ENCODE results near the gene CYB561D1. TPM values are rescaled to one million over a fixed set of nuclear protein-coding genes. Genes with fewer than 3 reads are reported as not detected.

The CYB561D1 gene
- total and polyA plus RNA-seq, 9 of the 15 experiments (the other 6 are each of a cell fraction or from before 2014, with no cell fraction given), result 0.71 to 7.2 (median 3.5) TPM

DNA sequence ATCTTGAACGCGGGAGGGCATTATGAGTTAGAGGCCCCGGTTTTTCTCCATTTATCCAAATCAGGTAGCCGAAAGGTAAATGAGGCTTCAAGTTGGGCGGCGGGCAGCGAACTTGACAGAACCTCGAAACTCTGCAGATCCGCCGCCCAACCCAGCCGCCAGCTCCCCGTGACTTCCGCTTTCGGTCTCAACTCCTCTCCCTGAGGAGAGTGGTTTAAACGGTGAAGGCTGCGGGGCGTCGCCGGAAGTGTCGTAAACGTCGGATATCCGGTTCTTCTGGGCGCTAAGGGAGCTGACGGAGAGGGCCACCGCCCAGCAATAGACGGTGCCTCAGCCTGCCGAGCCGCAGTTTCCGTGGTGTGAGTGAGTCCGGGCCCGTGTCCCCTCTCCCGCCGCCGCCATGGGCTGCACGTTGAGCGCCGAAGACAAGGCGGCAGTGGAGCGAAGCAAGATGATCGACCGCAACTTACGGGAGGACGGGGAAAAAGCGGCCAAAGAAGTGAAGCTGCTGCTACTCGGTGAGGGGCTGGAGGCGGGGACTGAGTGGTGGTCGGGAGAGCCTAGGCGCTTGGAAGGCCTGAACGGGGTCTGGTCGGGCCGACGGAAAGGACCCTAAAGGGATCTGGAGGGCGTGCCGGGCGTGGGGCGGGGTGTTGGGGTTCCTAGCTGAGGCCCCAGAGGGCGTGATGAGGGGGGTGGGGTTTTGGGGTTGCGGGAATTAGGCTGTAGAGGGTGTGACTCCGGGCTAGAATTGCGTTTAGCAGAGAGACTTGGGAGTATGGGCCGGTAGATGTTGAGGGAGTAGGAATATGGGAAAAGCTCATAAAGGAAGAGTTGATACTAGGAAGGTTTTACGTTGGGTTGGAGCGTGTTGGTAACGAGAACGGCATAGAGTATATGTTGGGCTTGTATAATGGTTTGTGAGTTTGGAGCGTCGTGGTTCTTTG, 54.7 kb downstream of the CYB561D1 start, which contains the start of gene GNAI3 (continued):
- TF ChIP-seq FOXM1 (IDR thresholded peaks at IDR 0.05; ENCODE audit: low read depth) (peak; percentile 64; the same call in 1 of the 2 replicates), FOXM1 (CRISPR knock-in tag; IDR thresholded peaks at IDR 0.05; ENCODE audit: low read depth) (no peak), SETDB1 (IDR thresholded peaks at IDR 0.05; ENCODE audit: low read length) (no peak), ZFX (CRISPR knock-in tag; IDR thresholded peaks at IDR 0.05) (peak; percentile 83), KDM2B (CRISPR knock-in tag; IDR thresholded peaks at IDR 0.05) (no peak), ARHGAP35 (IDR thresholded peaks at IDR 0.05; ENCODE audit: partially characterized antibody) (no peak), KDM4B (IDR thresholded peaks at IDR 0.05; ENCODE audit: borderline replicate concordance in 2 of 2, low read depth in 1 of 2) (peak in 1 of 2 experiments; percentile 90; a peak in 2 of 4 replicates)
- TF ChIP-seq, protein P1, sequence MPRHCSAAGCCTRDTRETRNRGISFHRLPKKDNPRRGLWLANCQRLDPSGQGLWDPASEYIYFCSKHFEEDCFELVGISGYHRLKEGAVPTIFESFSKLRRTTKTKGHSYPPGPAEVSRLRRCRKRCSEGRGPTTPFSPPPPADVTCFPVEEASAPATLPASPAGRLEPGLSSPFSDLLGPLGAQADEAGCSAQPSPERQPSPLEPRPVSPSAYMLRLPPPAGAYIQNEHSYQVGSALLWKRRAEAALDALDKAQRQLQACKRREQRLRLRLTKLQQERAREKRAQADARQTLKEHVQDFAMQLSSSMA (CRISPR knock-in tag; IDR thresholded peaks at IDR 0.05), result 0 out of 2 replicates have a peak, but pooled peaks have one; percentile 78
- TF ChIP-seq, protein P2, sequence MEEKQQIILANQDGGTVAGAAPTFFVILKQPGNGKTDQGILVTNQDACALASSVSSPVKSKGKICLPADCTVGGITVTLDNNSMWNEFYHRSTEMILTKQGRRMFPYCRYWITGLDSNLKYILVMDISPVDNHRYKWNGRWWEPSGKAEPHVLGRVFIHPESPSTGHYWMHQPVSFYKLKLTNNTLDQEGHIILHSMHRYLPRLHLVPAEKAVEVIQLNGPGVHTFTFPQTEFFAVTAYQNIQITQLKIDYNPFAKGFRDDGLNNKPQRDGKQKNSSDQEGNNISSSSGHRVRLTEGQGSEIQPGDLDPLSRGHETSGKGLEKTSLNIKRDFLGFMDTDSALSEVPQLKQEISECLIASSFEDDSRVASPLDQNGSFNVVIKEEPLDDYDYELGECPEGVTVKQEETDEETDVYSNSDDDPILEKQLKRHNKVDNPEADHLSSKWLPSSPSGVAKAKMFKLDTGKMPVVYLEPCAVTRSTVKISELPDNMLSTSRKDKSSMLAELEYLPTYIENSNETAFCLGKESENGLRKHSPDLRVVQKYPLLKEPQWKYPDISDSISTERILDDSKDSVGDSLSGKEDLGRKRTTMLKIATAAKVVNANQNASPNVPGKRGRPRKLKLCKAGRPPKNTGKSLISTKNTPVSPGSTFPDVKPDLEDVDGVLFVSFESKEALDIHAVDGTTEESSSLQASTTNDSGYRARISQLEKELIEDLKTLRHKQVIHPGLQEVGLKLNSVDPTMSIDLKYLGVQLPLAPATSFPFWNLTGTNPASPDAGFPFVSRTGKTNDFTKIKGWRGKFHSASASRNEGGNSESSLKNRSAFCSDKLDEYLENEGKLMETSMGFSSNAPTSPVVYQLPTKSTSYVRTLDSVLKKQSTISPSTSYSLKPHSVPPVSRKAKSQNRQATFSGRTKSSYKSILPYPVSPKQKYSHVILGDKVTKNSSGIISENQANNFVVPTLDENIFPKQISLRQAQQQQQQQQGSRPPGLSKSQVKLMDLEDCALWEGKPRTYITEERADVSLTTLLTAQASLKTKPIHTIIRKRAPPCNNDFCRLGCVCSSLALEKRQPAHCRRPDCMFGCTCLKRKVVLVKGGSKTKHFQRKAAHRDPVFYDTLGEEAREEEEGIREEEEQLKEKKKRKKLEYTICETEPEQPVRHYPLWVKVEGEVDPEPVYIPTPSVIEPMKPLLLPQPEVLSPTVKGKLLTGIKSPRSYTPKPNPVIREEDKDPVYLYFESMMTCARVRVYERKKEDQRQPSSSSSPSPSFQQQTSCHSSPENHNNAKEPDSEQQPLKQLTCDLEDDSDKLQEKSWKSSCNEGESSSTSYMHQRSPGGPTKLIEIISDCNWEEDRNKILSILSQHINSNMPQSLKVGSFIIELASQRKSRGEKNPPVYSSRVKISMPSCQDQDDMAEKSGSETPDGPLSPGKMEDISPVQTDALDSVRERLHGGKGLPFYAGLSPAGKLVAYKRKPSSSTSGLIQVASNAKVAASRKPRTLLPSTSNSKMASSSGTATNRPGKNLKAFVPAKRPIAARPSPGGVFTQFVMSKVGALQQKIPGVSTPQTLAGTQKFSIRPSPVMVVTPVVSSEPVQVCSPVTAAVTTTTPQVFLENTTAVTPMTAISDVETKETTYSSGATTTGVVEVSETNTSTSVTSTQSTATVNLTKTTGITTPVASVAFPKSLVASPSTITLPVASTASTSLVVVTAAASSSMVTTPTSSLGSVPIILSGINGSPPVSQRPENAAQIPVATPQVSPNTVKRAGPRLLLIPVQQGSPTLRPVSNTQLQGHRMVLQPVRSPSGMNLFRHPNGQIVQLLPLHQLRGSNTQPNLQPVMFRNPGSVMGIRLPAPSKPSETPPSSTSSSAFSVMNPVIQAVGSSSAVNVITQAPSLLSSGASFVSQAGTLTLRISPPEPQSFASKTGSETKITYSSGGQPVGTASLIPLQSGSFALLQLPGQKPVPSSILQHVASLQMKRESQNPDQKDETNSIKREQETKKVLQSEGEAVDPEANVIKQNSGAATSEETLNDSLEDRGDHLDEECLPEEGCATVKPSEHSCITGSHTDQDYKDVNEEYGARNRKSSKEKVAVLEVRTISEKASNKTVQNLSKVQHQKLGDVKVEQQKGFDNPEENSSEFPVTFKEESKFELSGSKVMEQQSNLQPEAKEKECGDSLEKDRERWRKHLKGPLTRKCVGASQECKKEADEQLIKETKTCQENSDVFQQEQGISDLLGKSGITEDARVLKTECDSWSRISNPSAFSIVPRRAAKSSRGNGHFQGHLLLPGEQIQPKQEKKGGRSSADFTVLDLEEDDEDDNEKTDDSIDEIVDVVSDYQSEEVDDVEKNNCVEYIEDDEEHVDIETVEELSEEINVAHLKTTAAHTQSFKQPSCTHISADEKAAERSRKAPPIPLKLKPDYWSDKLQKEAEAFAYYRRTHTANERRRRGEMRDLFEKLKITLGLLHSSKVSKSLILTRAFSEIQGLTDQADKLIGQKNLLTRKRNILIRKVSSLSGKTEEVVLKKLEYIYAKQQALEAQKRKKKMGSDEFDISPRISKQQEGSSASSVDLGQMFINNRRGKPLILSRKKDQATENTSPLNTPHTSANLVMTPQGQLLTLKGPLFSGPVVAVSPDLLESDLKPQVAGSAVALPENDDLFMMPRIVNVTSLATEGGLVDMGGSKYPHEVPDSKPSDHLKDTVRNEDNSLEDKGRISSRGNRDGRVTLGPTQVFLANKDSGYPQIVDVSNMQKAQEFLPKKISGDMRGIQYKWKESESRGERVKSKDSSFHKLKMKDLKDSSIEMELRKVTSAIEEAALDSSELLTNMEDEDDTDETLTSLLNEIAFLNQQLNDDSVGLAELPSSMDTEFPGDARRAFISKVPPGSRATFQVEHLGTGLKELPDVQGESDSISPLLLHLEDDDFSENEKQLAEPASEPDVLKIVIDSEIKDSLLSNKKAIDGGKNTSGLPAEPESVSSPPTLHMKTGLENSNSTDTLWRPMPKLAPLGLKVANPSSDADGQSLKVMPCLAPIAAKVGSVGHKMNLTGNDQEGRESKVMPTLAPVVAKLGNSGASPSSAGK (IDR thresholded peaks at IDR 0.05), result peak; percentile 11; the same call in 1 of the 2 replicates
- TF ChIP-seq, protein P3, sequence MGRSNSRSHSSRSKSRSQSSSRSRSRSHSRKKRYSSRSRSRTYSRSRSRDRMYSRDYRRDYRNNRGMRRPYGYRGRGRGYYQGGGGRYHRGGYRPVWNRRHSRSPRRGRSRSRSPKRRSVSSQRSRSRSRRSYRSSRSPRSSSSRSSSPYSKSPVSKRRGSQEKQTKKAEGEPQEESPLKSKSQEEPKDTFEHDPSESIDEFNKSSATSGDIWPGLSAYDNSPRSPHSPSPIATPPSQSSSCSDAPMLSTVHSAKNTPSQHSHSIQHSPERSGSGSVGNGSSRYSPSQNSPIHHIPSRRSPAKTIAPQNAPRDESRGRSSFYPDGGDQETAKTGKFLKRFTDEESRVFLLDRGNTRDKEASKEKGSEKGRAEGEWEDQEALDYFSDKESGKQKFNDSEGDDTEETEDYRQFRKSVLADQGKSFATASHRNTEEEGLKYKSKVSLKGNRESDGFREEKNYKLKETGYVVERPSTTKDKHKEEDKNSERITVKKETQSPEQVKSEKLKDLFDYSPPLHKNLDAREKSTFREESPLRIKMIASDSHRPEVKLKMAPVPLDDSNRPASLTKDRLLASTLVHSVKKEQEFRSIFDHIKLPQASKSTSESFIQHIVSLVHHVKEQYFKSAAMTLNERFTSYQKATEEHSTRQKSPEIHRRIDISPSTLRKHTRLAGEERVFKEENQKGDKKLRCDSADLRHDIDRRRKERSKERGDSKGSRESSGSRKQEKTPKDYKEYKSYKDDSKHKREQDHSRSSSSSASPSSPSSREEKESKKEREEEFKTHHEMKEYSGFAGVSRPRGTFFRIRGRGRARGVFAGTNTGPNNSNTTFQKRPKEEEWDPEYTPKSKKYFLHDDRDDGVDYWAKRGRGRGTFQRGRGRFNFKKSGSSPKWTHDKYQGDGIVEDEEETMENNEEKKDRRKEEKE (IDR thresholded peaks at IDR 0.05; ENCODE audit: borderline replicate concordance in 1 of 2, control insufficient read depth in 1 of 2, low read depth in 2 of 2, low read length in 1 of 2), result no peak

Measured in K562 (cell line).